Measurements from ENCODE around the gene THTPA.

Gene THTPA

GRCh38 chr14:23542261-23542660 is 13.8 kb upstream of the THTPA start:
- TF ChIP-seq REST (IDR thresholded peaks at IDR 0.05; ENCODE audit: insufficient read depth in 1 of 2, low read depth in 2 of 2, low read length in 2 of 2) = no peak
- no peak for TF ChIP-seq TAF1 (IDR thresholded peaks at IDR 0.05; ENCODE audit: borderline replicate concordance, insufficient read depth, low read length)

GRCh38 chr14:23543403-23543802 is 12.7 kb upstream of the THTPA start:
- TF ChIP-seq FOXP2 (optimal IDR thresholded peaks at IDR 0.05; ENCODE audit: borderline replicate concordance, extremely low read depth, extremely low read length, insufficient read depth) (no peak), REST (IDR thresholded peaks at IDR 0.05; ENCODE audit: insufficient read depth in 1 of 2, low read depth in 2 of 2, low read length in 2 of 2) (no peak), SIN3A (IDR thresholded peaks at IDR 0.05; ENCODE audit: borderline replicate concordance, insufficient read depth, low read length) (no peak), POLR2AphosphoS5 (IDR thresholded peaks at IDR 0.05; ENCODE audit: low read depth, low read length) (no peak), TAF1 (IDR thresholded peaks at IDR 0.05; ENCODE audit: borderline replicate concordance, insufficient read depth, low read length) (no peak)

- TF ChIP-seq SIN3A (IDR thresholded peaks at IDR 0.05; ENCODE audit: borderline replicate concordance, insufficient read depth, low read length) (no peak), TAF1 (IDR thresholded peaks at IDR 0.05; ENCODE audit: borderline replicate concordance, insufficient read depth, low read length) (no peak), POLR2AphosphoS5 (IDR thresholded peaks at IDR 0.05; ENCODE audit: low read depth, low read length) (no peak; the same call in 1 of the 2 replicates), REST (IDR thresholded peaks at IDR 0.05; ENCODE audit: insufficient read depth in 1 of 2, low read depth in 2 of 2, low read length in 2 of 2) (no peak), FOXP2 (optimal IDR thresholded peaks at IDR 0.05; ENCODE audit: borderline replicate concordance, extremely low read depth, extremely low read length, insufficient read depth) (no peak)
These were observed 11.3 kb upstream of the THTPA start for GRCh38 chr14:23544511-23545447.

DNA sequence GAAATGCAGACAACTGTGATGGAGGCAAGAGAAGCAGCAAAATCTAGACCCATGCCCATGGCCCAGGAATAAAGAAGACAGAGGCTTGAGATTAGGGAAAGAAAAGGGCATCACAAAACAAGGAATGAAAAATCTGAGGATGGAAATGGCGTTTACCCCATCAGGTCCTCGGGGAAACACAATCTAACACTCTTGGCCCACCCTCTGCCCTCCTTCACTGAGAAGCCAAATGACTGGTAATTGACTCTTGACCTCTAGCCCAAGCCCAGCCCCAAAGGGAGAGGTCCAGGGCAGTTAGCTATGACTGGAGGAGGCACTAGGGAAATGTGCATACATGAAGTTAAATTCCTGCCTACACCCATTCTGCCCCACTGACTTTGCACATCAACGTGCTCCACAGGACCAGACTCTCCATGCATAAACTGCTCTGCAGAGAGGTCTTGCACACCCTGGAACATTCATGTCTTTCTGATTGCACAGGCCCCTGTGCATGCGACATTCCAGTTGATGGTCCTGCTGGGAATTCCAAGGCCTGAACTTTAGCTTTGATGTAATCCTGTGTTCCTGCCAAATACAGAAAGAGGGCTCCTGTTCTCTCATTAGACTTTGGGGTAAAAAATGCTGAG is 10.2 kb upstream of the THTPA start:
- TF ChIP-seq REST (IDR thresholded peaks at IDR 0.05; ENCODE audit: insufficient read depth in 1 of 2, low read depth in 2 of 2, low read length in 2 of 2) (no peak), TAF1 (IDR thresholded peaks at IDR 0.05; ENCODE audit: borderline replicate concordance, insufficient read depth, low read length) (no peak), POLR2AphosphoS5 (IDR thresholded peaks at IDR 0.05; ENCODE audit: low read depth, low read length) (no peak), SIN3A (IDR thresholded peaks at IDR 0.05; ENCODE audit: borderline replicate concordance, insufficient read depth, low read length) (no peak), FOXP2 (optimal IDR thresholded peaks at IDR 0.05; ENCODE audit: borderline replicate concordance, extremely low read depth, extremely low read length, insufficient read depth) (no peak)

All from PFSK-1 (cell line).